ENCODE measurements around the gene IL20.

Gene IL20

DNA sequence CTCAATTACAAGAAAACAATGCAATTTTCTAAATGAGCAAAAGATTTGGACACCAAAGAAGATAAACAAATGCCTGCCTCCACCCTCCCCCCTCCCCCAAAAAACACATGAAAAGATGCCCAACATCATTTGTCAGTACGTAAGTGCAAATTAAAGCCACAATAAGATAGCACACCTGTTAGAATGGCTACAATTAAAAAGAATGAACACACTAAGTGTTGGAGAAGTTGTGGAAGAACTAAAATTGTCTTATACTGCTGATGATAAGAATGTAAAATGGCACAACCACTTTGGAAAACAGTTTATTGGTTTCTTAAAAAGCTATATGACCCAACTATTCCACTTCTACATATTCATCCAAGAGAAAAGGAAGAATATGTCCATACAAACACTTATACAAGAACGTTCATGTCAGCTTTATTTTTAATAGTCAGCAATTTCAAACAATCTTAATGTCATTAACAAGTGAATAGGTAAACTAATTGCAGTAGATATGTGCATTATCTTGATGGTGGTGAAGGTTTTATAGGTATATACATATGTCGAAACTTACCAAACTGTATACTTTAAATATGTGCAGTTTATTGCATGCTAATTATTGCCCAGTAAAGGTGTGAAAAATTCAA lies 10.4 kb downstream of the IL20 start:
- DNase-seq (ENCODE audit: low read depth in 1 of 2, low spot score in 1 of 2) = no peak

DNA sequence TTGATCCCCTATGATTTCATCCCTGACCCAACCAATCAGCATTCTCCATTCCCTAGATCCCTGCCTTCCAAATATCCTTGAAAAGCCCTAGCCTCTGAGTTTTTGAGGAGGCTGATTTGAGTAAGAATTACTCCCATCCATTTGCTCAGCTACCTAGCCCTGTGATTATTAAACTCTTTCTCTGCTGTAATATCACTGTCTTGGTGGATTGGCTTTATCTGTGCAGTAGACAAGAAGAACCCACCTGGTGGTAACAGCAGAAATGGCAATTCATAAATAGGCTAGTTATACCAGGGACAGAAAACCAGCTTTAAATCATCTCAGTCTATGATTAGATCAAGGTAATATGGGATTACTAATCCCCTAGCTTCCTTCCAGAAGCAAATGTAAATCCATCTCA lies 13.0 kb downstream of the IL20 start:
- DNase-seq (ENCODE audit: low read depth in 1 of 2, low spot score in 1 of 2) = no peak

DNA sequence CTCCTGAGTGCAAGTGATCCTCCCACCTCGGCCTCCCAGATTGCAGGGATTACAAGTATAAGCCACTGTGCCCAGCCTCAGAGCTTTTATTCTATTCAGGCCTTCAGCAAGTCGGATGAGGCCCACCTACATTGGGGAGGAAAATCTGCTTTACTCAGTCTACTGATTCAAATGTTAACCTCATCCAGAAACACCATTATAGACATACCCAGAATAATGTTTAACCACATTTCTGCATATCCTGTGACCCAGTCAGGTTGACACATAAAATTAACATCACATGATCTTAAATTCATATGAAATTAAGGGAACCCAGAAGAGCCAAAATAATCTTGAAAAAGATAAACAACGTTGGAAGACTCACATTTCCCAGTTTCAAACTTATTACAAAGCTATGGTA lies 14.9 kb downstream of the IL20 start:
- no peak for DNase-seq (ENCODE audit: low read depth in 1 of 2, low spot score in 1 of 2)

DNA sequence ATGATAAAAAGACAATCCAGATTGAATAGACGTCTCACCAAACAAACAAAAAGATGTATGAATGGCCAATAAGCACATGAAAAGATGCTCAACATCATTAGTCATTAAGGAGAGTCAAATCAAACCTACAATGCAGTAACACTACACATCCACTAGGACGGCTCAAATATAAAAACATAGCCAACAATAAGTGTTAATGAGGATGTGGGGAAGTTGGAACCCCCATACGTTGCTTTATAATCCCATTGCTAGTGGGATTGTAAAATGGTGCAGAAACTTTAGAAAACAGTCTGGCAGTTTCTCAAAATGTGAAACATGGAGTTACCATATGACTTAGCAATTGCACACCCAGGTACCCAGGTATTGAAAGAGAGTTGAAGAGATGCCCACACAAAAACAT lies 17.1 kb downstream of the IL20 start:
- DNase-seq (ENCODE audit: low read depth in 1 of 2, low spot score in 1 of 2) = no peak

DNA sequence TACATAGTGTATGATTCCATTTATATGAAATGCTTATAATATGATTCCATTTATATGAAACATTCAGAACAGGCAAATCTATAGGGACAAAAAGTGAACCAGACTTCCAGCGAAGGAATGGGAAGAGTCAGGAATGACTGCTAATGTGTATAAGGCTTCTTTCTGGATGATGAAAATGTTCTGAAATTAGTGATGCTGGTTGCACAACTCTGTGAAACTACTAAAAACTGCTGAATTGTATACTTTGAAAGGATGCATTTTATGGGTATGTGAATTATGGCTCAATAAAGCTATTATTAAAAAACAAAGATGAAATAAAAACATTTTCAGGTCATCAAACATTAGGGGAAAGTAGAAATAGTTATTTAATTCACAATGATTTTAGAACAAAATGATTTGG lies 17.7 kb downstream of the IL20 start:
- DNase-seq (ENCODE audit: low read depth in 1 of 2, low spot score in 1 of 2) = no peak

DNA sequence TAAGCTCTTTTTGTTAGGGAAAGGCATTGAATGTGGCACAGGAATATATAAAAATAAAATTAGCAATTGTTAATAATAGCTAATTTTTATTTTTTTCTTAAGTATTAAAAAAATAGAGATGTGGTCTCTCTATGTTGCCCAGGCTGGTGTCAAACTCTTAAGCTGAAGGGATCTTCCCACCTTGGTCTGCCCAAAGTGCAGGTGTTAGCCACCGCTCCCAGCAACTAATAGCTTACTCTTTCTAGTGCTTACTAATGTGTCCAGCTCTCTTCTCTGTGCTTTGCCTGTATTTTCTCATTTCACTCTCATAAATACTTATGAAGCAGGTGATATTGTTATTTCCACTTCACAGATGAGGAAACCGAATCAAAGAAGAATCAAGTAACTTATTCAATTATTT lies 18.5 kb downstream of the IL20 start:
- no peak for DNase-seq (ENCODE audit: low read depth in 1 of 2, low spot score in 1 of 2)

DNA sequence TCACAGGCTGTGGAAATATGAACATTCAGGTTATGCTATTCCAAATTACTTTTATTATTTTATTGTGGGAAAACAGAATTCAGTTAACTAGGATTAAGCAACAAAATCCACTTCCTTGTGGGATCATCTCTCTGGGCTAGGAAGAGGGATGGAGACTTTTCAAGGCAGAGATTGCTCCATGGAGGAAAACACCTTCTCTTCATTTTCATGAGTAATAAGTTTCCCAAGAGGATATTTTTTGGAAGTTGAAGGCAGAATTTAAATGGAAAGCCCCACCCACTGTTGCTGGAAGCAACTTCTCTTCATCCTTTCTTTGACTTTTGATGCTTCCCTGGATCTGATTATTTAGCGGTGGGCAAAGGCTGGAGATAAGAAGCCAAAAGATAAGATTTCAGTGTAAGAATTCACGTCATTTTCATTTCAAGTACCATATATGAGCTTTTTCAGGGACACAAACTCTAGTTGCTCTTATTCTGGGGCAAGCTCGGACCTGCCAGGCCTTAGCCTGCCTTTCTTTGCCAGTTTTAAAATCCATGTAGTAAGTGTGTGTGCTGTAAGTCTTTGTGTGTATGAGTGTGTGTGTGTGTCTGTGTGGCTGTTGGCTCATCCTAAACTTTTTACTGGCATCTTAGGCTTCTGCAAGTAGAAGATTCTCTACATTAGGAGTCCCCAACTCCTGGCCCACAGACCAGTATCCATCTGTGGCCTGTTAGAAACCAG lies 20.1 kb downstream of the IL20 start:
- no peak for DNase-seq (ENCODE audit: low read depth in 1 of 2, low spot score in 1 of 2)

DNA sequence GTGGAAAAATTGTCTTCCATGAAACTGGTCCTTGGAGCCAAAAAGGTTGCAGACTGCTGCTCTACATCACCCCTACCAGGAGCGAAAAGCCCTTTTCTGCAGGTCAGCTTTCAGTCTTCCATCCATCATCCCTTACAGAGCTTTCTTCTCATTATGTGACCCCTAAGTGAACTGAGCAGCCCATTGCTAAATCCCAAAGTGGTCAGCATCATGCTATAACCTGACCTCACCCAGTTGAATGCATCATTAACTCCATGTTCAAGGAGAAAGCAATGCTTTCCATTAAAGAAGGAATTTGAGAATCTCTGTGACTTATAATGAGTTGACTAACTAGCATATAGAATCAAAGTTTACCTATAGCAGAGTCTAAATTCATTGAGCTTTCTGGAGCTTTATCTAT lies 21.4 kb downstream of the IL20 start:
- DNase-seq (ENCODE audit: low read depth in 1 of 2, low spot score in 1 of 2) = no peak

DNA sequence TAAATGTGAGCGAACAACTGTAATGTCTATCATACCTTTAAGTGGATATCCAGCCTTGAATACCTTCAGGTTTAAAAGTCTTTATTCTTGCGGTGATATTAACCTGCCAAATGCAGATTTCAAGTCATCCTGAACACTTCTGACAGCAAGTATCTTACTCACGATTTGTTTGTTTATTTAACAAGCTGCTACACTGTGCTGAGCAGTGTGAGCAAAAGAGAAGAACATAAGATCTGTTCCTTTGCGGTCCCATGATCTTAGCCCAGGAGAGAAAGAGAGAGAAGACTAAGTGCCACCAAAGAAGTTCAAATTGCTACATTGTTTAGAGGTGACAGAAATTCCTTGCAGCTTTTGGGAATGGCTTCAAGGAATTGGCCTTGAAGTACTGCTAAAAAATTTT lies 22.3 kb downstream of the IL20 start:
- DNase-seq (ENCODE audit: low read depth in 1 of 2, low spot score in 1 of 2) = no peak

DNA sequence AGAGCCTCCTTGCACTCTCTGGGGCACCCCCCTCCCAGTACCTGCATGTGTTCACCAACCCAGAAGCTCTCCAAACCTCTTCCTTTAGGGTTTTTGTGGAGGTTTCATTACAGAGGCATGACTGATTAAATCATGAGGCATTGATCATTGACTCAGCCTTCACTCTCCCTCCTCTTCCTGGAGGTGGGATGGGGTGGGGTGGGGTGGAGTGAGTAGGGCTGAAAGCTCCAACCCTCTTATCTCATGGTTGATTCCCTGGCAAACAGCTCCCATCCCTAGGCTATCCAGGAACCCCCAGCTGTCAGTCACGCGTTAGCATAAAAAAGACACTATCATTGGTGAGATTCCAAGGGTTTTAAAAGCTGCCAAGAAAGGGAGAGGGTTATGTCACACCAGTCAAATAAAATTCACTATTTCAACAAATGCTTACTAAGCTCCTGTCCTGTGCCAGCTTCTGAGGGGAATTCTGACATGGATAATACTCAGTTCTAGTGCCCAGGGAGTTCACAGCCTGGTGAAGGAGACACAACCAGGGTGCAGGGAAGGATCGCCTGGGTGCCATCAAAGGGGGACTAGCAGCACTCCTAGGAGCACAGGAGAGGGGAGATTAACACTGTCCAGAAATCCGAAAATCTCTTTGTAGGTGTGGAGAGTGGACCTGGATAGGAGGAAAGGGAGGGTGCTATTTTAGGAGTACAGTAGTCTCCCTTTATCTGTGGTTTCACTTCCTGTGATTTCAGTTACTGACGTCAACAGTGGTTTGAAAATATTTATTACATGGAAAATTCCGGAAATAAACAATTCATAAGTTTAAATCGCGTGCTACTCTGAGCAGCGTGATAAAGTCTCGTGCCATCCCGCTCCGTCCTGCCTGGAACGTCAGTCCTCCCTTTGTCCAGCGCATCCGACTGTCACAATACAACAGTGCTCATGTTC lies 25.0 kb downstream of the IL20 start:
- no peak for DNase-seq (ENCODE audit: low read depth in 1 of 2, low spot score in 1 of 2)

DNA sequence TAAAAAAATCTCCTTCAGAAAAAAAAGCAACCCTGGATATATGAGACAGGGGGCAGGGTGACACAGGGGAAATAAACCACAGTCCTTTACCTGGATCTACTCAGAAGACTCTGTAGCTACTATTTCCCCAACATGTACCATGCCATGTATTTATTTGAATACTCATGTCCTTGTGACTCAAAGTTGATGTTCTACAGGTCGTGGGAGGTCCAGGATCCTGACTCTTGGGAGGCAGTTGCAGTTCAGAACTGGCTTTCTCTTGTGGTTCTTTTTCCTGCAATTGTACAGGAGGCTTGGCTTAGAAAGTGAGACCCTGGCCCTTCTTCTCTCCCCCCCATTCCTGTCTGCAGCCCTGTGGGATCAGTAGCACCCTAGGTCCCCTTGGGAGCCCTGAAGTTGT lies 26.0 kb downstream of the IL20 start:
- no peak for DNase-seq (ENCODE audit: low read depth in 1 of 2, low spot score in 1 of 2)

DNA sequence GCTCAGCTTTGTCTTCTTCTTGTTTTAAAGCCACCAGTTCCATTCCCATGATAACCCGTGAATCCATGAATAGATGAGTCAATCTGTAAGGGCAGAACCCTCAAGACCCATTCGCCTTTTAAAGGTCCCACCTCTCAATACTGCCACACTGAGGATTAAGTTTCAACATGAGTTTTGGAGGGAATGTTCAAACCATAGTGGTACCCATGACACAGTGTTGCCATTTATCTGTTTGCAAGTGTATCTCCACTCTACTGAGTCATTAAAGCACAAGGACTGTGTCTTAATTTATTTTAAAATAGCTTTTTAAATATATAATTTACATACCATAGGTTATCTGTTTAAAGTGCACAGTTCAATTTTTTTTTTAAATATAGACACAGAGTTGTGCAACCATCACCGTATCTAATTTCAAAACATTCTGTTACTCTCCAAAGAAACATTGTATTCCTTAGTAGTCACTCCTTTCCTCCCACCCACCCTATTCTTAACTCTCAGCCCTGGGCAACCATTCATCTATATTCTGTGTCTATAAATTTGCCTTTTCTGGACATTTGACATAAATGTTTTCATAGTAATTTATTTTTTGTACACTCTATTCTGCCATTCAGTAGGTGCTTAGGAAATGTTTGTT lies 27.0 kb downstream of the IL20 start:
- no peak for DNase-seq (ENCODE audit: low read depth in 1 of 2, low spot score in 1 of 2)

DNA sequence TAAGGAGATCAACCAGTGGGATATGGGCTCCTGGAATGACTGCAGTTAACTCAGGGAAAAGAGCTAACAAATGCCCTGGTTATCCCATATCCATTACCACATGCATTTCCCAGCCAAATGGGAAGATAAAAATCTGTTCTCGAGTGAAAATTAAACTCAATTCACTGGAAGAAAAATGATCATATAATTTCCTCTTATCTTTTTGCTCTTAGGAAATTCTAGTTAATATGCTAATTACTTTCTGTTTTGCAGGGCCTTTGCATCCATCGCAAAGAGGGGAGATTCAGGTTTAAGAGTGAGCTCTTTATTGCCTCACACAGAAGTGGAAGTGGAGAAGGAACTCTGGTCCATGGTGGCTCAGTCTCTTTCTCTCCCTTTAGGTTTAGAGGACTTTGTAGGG lies 28.0 kb downstream of the IL20 start:
- DNase-seq (ENCODE audit: low read depth in 1 of 2, low spot score in 1 of 2) = no peak

DNA sequence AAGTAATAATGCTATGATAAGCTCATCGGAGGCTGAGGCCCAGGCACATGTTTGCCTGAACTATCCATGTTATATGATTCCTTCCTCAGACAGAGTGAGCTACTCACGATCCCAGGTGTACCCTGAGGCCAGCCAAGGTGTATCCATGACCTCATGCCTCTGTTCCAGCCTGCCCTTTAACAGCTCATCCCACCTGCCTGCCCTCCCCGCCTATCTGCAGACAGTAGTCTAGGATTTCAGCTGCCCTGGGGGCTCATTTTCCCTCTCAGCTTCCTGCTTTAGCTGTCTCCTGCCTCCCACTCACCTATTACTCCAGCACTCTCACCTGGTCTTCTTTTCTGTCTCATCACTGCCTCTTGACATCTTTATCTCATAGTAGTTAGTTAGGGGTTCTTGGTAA lies 29.9 kb downstream of the IL20 start:
- DNase-seq (ENCODE audit: low read depth in 1 of 2, low spot score in 1 of 2) = no peak

DNA sequence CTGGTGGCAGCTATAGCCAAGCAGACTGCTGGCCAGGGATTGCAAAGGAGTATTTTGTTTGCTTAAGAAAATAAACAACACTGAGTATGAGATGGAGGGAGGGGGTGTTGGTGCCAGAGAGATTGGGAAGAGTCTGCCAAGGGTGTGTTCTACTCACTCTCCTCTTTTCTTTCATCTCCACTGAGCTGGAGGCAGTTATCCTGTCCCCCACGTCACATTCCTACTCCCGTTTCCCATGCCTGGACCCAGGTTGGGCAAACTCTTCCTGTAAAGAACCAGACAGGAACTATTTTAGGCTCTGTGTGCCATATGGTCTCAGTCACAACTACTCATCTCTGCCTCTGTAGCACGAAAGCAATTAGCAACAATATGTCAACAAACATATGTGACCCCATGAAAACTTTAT lies 30.4 kb downstream of the IL20 start:
- DNase-seq (ENCODE audit: low read depth in 1 of 2, low spot score in 1 of 2) = no peak

DNA sequence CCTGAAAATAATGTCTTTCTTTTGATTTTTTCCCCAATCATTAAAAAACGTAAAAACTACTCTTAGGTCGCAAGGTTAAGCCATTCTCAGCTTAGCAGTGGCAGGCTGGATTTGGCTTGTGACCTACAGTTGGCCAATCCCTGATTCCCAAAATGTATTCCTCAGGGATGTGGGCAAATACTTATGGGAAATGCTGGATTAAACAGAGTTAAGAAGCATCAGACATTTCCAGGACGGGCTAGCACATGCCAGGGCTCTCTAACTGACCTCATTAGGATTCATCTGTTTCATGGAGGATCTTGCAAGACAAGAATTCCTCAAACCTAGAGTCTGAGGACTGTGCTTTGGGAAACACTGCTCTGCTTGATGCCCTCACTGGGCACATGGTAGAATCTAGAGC lies 30.8 kb downstream of the IL20 start:
- no peak for DNase-seq (ENCODE audit: low read depth in 1 of 2, low spot score in 1 of 2)

DNA sequence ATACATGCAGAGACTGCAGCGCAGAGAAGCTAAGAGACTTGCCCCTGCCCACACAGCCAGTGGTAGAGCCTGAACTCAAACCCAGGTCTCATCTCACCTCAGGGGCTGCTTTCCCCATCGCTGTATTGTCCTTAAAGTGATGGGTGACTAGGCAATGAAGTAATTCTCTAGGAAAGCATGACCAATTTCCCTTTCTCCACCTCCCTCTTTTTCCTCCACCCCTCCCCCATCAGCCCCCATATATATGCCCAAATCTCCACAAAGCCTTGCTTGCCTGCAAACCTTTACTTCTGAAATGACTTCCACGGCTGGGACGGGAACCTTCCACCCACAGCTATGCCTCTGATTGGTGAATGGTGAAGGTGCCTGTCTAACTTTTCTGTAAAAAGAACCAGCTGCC lies 31.8 kb downstream of the IL20 start, which contains the start of gene IL24:
IL24 (plus strand) TSS at position 269 of the 400 bp plus-strand sequence. CDS start 390 bp downstream, outside the sequence.
- no peak for DNase-seq (ENCODE audit: low read depth in 1 of 2, low spot score in 1 of 2)

DNA sequence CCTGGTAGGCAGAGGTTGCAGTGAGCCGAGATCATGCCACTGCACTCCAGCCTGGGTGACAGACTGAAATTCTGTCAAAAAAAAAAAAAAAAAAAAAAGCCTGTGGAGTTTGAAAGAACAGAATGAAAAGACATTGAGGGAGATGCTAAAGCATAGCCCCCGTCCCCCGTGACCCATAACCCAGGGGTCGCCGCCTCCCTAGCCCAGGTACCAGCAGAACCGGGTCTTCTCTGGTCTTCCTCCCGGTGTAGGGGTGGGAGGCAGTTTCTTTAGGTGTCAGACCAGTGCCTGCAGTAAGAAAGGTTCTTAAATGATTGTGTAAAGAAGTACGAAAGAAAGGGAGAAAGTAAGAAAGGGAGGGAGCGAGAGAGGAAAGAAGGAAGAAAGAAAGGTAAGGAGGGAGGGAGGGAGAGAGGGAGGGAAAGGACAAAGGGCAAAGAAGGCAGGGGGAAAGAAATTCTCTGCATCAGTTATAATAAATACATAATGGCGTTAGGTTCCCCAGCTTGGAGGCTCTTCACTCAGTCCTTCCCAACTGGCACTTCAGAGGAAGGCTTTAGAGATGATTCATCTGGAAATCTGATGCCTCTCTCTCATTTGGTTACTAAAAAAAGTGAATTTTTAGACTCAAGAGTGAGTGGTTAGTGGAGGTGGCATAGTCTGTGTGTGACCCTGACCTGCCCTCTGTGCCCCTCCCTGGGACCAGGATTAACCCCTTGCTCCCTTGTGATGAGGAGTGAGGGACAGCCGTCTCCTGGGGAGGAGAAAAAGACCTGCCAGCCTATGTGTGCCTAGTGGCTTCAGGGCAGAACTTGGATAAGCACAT lies 32.9 kb downstream of the IL20 start:
- no peak for DNase-seq (ENCODE audit: low read depth in 1 of 2, low spot score in 1 of 2)

DNA sequence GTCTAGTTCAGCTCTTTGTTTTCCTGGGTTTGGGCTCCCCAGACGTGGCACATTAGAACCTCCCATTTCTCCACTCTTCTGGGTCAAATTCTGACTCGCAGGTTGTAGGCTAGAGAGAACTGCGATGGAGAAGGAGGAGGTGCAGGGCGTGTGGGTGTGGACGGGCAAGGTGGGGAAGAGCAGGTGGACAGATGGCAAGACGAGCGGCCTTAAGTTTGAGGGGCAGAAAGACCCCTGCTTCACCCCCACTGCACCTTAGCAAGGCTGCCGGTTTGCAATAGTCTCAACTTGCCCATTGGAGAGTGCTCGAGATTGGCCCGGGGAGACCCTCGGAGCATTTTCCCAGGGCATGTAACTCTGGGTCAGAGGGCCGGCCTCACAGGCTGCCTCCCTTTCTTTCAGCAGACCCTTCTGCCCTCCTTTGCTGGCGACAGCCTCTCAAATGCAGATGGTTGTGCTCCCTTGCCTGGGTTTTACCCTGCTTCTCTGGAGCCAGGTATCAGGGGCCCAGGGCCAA lies 33.5 kb downstream of the IL20 start:
- no peak for DNase-seq (ENCODE audit: low read depth in 1 of 2, low spot score in 1 of 2)

DNA sequence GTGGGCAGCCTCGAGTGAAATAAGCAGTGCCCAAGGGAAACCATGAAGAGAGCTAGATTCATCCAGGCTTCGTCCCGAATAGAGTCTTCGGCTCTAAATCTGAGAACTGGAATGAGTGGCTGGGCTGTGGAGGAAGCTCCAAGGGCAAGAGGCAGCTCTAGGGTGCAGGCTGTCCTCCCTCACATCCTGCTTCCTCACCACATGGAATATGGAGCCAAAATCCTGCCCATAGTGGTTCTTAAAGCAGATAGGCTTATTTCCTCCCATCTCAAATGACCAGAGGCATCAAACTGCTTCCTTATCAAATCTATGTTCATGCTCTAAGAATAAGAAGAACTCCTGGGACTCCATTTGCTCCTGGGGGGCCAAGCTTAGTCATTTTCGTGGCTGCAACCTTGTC lies 34.3 kb downstream of the IL20 start:
- no peak for DNase-seq (ENCODE audit: low read depth in 1 of 2, low spot score in 1 of 2)

Data from stimulated activated CD4-positive, alpha-beta T cell treated with anti-CD3 and anti-CD28 coated beads, Interleukin-15, amount 100 ng/mL, for 1 hour (primary cell).